Lung microvascular endothelial cell (primary cell): ENCODE results near the gene MRPL22. TPM values are rescaled to one million over a fixed set of nuclear protein-coding genes. Genes with fewer than 3 reads are reported as not detected.
"Not testable (repeated sequence)": the region's sequence is repeated elsewhere in the genome, so short reads cannot be mapped to it uniquely, and the experiment has no call there.

Experiments
- DNase-seq, 2 donors: peaks; one replicate each; pipeline versions ENCODE4 v3.0.0 to v3.0.0-alpha.2; 2010; ENCODE audit warnings: low read depth in 2 of 2
- total RNA-seq: library from RNA; depleted of rRNA; stranded (reverse); fragments of >200 nt; gene quantifications from 2 replicates; pipeline ENCODE4 v1.2.1, GENCODE V29; 2014

MRPL22 gene
- total RNA-seq, 1 donor from 2014 or later, result 21.2 TPM

DNA sequence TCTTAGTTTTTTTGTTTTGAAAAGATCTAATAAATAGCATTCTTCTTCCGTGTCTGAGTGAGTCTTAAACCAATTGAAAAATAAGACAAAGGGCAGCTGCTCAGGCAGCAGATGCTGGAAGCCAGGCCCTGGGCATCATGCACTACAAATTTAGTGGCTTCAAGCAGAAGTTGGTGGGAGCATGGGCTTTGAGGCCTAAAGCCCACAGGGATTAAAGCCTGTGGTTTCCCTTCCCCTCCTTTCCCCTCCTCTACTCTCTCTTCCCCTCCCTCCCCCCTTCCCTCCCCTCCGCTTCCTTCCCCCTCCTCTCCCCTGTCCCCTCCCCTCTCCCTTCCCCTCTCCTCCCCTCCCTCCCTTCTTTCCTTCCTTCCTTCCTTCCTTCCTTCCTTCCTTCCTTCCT is 52.6 kb downstream of the MRPL22 start:
- no peak for DNase-seq

DNA sequence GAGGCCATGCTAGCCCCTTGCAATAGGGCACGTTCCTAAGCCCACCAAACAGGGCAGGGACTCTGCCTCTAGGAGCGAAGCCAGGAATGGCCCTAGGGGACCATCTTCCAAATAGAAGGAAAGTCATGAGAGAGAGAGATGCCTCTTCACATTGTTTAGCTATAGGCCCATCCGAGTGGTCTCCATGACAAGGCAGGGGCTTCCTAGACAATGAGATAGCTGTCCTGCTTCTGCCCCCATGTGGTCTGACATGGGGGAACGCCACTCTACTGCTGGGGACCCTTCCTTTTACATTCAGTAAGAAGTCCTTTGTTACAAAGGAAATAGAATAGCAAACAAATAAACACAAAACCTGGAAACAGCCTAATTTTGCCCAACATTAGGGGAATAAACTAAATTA is 54.8 kb downstream of the MRPL22 start:
- peak; percentile 17 to 46 for DNase-seq

DNA sequence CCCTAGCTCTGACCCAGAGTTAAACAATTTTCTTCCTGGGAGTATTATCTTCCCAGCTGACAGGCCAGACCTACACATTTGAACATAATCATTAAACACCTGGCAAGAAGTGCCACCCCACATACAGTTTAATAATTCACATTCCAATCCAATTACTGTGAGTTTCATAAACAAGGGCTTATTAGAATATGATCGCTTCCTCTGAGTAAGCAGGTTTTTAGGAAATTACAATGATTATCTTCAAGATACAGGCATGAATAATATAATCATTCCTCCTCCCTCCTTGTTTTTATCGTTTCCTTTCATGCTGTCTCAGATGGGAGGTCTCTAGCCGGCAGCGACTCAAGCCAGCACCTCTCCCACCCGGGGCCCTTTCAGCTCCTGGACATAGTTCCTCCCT is 56.9 kb downstream of the MRPL22 start:
- DNase-seq, result peak in 1 of 2 donors; percentile 80

- no peak for DNase-seq
These were observed 59.0 kb downstream of the MRPL22 start for GRCh38 chr5:154999865-155000264.

DNA sequence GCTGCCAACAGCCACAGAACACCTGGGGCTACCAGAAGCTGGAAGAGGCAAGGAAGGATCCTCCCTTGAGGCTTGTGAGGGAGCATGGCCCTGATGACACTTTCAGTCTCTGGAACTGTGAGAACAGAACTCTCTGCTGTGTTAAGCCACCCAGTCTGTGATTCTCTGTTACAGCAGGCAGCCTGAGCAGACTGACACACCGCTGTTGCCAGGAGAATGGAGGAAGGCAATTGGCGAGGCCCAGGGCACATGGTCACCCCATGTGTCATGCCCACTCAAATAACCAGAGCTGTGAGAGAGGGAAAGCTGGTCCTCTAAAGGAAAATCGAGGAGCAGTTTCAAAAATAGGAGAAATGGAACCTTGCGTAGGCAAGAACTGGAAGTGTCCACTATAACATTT is 60.6 kb downstream of the MRPL22 start:
- no peak for DNase-seq

DNA sequence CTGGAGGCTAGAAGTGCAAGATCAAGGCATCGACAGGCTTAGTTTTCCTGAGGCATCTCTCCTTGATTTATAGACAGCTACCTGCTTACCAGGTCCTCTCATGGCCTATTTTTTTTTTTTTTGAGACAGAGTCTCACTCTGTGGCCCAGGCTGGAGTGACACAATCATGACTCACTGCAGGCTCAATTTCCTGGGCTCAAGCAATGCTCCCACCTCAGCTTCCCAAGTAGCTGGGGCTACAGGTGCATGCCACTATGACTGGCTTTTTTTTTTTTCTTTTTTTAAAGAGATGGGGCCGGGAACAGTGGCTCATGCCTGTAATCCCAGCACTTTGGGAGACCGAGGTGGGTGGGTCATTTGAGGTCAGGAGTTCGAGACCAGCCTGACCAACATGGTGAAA is 61.8 kb downstream of the MRPL22 start:
- not testable (repeated sequence) for DNase-seq

DNA sequence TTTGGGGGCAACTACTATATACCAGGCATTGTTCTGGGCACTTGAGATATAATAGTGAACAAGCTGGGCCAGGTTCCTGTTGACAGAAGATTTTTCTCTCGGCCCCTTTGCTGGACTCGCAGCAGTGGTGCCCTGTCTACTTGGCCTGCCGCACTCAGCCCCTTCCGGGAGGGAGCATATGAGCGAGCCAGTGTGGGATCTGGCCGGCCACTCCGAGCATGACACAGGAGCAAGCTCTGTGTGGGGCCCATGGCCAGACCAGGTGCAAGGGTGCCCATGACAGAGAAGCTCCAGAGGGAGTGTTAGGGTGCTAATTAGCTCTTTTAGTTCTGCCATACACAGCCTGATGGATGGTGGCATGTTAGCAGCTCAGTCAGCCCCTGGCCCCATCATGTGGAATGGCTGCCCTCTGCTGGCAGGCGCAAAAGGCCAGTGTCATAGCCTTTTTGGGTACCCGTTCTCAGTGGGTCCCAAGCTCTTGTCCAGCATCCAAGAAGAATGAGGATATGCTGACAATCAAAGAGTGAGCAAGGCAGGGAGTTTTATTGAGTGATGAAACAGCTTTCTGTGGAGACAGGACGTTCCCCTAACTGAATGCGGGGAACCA is 63.4 kb downstream of the MRPL22 start:
- DNase-seq, result peak; percentile 59 to 60

DNA sequence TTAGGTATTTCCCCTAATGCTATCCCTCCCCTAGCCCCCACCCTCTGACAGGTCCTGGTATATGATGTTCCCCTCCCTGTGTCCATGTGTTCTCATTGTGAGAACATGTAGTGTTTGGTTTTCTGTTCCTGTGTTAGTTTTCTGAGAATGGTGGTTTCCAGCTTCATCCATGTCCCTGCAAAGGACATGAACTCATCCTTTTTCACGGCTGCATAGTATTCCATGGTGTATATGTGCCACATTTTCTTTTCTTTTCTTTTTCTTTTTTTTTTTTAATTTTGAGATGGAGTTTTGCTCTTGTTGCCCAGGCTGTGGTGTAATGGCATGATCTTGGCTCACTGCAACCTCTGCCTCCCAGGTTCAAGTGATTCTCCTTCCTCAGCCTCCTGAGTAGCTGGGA is 65.4 kb downstream of the MRPL22 start:
- DNase-seq, result not testable (repeated sequence)

DNA sequence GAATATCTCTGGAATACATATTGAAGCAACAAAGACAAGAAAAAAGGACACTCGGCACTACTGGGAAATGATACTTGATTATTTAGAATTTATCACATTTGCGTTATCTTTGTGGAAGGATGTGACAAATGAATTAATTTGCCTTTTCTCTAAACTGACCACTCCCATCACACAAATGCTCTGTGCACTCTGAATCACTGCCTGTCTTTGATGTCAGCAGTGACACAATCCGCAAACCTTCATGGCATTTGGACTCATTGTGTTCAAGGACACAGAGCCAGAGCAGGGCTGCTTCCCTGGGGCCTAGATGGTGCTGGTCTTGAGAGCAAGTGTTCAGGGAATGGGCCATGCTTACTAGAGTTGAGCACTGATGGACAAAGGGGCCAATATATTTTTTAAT is 67.8 kb downstream of the MRPL22 start:
- DNase-seq, result peak in 1 of 2 donors; percentile 53

DNA sequence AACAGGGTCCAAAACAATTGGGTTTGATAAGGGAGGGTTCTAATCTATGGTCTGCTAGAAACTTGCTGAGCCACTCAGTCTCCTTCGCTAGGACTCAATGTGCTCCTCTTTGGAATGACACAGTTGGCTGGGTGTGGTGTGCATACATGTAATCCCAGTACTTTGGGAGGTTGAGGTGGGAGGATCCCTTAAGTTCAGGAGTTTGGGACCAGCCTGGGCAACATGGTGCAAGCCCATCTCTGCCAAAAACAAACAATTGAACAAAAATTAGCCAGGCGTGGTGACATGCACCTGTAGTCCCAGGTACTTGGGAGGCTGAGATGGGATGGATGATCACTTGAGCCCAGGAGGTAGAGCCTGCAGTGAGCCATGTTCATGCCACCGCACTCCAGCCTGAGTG is 70.0 kb downstream of the MRPL22 start:
- no peak for DNase-seq

DNA sequence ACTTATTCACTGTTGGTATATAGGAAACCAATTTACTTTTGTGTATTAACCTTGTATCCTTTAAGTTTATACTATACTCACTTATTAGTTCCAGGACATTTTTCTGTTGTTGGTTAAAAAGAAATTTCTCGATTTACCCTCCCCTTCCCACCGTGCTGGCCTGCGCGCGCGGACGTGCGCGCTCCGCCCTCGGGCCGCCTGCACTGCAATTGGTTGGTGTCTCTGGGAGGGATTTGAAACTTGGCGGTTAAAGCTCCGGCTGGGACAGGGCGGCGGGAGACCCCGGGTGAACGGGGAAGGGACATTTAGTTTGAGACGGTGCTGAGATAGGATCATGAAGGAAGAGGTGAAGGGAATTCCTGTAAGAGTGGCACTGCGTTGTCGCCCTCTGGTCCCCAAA is 72.7 kb downstream of the MRPL22 start, which contains the start of gene KIF4B:
Gene KIF4B, plus strand, starts transcription at position 230 of the 400 bp plus-strand sequence. Its CDS starts 105 bp downstream, at position 335.
- DNase-seq, result no peak

GRCh38 chr5:155015239-155015638 is 74.4 kb downstream of the MRPL22 start:
- DNase-seq, result peak in 1 of 2 donors; percentile 12

DNA sequence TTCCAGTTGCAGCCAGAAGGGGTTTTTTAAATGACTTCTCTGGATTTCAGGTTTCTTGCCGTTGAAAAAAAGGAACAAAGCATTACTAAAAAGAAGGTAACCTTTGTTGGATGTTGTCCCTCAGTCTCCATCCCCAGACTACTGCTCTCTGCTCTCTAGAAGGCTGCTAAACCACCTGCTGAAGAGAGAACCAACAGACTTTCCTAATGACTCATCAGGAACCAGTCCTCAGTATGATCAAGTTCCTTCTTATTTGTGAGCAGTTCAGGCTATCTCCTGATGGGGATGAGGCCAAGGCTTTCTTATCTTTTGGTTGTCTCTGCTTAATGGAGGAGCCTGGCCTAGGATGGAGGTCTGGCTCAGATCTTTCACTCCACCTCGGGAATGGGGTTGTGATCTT is 76.7 kb downstream of the MRPL22 start:
- DNase-seq, result no peak

Other genes with a start within 250 kb of the MRPL22 start
- 26.8 and 33.7 TPM in 2 replicates for gene LARP1, start 185.7 kb upstream of the MRPL22 start, total RNA-seq
- gene FAXDC2, start 90.5 kb upstream of the MRPL22 start, total RNA-seq, result 5.9 and 15.3 TPM in 2 replicates
- gene CNOT8, start 82.4 kb upstream of the MRPL22 start, total RNA-seq, result 73.7 and 104 TPM in 2 replicates
- 9.2 and 14.5 TPM in 2 replicates for gene GEMIN5, start 2.9 kb upstream of the MRPL22 start, total RNA-seq
- 0.40 and 0.44 TPM in 2 replicates for gene KIF4B, start 72.7 kb downstream of the MRPL22 start, total RNA-seq